ENCODE results near the gene TRPM2. TPM values are rescaled to one million over a fixed set of nuclear protein-coding genes. Genes with fewer than 3 reads are reported as not detected.
"Not testable (repeated sequence)": the region's sequence is repeated elsewhere in the genome, so short reads cannot be mapped to it uniquely, and the experiment has no call there.

The TRPM2 gene
- polyA plus RNA-seq, 1 donor, result 0.57 TPM

DNA sequence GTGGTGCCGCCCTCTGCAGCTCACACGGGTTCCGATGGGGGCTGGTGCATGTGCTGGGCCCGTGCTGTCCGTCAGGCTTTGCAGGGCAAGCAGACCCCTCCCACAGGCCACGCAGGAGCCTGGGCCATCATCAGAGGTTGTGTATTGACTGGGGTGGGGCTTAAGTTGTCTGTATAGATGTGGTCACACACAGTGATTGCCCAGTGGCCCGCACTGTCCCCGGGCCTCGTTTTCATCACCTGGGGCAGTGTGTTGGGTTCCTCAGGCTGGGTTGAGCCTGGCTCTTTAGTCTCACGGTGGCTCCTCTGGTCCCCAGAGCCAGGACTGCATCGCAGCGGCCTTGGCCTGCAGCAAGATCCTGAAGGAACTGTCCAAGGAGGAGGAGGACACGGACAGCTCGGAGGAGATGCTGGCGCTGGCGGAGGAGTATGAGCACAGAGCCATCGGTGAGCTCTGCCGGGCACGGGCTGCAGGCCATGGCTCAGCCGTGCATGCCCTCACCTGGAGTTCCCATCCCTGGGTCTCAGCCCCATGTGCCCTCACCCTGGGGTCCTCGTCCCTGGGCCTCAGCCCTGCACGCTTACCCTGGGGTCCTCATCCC, 44.1 kb downstream of the TRPM2 start:
- DNase-seq, result no peak

DNA sequence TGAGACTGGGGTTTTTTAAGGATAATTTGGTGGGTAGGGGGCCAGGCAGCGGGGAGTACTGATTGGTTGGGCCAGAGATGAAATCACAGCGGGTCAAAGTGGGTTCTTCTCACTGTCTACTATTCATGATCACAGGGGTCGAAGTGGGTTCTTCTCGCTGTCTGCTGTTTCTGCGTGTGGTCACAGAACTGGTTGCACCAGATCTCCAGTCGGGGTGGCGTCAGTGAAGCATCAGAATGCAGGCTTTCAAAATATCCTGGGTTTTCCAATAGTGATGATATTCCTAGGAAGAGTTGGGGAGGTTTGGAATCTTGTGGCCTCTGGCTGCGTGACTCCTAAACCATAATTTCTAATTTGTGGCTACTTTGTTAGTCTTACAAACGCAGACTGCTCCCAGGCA, 45.1 kb downstream of the TRPM2 start:
- no peak for DNase-seq

DNA sequence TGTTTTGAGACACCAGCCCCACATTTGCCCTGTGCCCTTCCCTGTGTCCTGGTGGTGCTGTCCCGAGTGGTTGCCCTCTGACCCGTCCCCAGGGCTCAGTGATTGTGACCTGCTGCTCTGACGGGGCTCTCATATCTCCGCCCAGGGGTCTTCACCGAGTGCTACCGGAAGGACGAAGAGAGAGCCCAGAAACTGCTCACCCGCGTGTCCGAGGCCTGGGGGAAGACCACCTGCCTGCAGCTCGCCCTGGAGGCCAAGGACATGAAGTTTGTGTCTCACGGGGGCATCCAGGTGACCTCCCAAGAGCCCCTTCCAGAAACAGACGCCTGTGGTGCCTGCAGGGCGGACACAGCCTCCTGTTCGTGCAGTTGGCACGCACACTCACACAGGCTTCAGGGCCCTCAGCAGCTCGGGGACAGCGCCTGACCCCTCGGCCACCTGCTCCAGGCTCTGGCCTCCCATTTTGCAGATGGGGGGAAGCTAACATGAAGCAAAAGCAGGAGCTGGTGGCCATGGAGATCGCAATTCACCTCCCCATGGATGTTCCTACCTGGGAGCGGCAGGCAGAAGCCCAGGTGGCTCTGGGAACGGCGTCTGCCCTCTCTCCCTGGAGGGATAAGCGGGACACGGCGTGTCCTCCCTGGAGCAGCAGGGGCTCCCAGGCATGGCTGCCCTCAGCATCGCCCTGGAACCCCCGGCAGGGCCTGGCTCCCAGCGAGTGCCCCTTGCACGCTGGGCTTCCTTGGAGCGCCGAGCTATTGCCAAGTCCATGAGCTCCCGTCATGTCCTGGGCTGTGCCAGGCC, 45.9 kb downstream of the TRPM2 start:
- no peak for DNase-seq

DNA sequence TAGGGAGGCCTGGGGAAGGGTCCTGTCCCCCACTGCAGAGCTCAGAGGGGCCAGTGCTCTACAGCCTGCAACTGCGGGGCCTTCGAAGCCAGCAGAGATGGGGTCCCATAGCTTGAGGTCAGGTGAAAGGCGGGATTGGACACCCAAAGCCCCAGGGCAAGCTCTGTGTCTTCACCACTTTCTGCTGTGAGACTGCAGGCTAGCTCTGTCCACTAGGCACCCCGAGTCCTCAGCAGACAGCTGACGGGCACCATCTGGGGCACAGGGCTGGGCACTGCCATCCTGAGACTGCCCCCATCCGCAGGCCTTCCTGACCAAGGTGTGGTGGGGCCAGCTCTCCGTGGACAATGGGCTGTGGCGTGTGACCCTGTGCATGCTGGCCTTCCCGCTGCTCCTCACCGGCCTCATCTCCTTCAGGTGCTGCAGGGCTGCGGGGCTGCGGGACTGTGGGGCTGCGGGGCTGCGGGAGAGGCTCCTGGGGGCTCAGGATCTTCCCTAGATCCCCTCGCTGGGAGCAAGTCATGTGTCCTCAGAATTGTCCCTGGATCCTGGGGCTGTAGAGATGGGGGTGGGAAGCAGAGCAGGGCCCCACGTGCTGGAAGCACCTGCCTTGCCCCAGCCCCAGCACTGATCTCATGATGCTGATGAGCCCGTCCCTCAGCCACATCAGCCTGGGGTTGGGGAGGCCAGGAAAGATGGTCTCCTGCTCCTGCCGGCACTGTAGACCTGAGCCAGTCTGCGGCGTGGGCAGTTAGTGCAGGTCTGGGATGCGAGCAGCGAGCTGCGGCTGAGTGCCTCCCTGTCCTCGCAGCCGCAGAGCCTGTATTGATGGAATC, 46.8 kb downstream of the TRPM2 start:
- DNase-seq, result no peak

DNA sequence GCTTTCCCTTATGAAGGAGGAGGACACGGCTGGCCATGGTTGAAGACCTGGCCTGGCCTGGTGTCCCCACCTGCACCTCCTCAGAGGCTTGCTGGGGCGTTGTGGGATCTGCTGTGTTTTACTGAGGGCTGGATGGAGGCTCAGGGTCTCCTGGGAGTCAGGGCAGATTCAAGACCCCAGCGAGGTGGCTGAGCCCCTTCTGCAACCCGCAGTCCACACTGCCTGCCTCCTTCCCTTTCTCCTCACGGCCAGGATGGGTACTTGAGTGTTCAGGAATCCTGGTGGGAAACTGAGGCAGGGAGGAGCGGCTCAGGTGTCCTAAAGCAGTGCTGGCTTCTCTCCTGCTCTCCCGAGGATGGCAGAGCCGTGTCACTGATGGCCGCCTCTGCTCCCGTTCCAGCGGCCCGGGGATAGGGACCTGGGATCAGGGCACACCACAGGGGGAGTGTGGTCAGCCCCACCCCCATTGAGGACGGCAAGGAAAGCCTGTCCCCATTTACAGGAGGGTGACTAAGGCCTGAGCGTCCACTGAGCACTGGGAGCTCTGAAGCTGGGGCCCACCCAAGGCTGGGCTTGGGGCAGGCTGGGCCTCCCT, 47.5 kb downstream of the TRPM2 start:
- no peak for DNase-seq

DNA sequence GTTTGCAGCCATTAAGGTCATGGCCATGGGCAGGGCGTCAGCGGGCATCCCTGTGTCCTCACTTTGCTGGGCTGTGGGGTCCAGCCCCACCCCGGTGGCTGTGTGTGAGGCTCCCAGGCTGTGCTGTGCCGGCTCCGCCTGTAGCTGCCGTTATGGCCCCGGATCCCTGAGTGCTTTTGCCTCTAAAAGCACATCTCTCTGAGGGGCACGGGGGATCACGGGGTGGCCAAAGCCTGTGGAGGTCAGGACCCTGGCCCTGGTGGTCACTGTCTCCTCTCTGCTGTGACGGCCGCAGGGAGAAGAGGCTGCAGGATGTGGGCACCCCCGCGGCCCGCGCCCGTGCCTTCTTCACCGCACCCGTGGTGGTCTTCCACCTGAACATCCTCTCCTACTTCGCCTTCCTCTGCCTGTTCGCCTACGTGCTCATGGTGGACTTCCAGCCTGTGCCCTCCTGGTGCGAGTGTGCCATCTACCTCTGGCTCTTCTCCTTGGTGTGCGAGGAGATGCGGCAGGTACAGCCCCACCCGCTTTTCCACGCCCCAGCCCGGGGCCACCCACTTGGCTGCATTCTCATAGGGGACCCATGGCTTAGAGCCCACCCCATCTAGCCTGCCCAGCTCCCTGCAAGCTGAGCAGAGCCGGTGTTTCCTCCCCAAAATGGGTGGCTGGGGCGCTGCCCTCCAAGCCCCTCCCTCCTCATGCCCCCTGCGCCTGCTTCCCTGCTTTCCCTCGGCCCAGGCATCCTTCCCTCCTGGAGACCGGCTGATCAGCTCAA, 48.2 kb downstream of the TRPM2 start:
- DNase-seq, result no peak

DNA sequence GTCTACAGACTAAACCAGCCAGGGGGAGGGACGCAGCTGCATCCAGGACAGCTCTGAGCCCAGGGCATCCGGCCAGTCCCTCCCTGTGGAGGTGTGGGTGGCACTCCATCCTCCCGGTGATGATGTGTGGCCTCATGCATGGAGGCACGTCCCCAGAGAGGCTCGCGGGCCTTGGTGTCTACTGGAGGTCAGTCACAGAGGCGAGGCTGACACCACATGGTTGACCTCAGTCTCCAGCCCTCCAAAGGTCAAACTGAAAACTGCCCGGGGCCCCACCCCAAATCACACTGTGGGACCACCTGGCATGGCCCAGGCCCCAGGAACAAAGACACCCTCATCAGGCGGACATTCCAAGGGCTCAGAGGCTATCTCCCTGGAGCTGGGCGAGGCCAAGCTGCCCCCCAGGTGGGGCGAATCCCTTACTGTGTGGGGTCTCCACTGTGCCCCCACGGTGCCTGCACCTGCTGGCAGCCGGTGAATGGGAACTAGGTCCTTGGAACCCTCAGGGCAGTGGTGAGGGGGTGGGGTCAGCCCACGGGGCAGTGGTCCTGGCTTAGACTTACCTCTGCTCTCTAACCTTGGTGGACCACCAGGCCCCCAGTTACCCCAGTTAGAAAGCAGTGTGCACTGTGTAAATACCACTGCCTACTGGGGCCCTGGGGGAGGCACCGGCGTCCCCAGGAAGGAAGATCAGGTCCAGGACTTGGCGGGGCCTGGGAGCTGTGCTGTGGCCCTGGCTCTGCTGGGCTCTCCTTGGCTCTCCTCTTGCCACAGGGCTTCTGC, 49.1 kb downstream of the TRPM2 start:
- no peak for DNase-seq

DNA sequence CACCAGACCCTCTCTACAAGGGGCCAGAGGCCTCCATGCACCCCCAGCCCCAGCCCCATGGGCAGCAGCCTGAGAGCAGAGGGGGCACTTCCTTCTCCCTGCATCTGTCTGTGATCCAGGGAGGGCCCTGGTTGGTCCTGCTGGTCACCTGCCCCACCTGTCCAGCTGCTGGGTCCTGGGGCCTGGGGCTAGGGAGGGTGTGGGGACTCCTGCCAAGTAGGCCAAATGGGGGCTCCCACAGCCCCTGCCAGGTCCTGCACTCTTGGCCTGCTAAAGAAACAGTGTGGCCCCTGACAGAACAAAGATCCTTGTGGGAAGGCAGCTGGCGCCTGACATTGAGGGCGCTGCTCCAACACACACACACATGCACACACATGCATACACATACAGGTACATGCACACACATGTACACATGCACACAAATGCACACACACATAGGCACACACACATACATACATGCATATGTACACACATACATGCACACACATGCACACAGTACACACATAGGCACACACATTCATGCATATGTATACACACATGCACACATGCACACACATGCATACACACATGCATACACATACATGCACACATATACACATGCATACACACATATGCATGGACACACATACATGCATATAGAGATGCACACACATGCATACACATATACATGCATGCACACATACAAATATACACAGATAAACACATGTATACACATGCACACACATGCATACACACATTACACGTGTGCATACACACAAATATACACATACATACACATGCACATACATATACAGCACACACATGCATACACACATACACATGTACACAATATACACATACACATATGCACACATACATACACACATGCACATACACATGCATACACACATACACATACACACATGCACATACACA, 49.9 kb downstream of the TRPM2 start:
- no peak for DNase-seq

DNA sequence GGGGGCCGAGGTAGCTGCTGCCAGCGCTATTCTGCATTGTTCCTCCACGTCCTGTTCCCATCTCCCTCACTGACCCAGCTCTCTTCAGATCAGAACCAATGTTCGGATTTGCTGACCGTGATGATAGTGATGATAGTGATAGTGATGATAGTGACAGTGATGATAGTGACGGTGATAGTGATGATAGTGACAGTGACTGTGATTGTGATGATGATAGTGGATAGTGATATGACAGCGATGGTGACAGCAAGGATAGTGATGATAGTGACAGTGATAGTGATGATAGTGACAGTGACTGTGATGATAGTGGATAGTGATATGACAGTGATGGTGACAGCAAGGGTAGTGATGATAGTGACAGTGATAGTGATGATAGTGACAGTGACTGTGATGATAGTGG, 51.1 kb downstream of the TRPM2 start:
- DNase-seq, result not testable (repeated sequence)

DNA sequence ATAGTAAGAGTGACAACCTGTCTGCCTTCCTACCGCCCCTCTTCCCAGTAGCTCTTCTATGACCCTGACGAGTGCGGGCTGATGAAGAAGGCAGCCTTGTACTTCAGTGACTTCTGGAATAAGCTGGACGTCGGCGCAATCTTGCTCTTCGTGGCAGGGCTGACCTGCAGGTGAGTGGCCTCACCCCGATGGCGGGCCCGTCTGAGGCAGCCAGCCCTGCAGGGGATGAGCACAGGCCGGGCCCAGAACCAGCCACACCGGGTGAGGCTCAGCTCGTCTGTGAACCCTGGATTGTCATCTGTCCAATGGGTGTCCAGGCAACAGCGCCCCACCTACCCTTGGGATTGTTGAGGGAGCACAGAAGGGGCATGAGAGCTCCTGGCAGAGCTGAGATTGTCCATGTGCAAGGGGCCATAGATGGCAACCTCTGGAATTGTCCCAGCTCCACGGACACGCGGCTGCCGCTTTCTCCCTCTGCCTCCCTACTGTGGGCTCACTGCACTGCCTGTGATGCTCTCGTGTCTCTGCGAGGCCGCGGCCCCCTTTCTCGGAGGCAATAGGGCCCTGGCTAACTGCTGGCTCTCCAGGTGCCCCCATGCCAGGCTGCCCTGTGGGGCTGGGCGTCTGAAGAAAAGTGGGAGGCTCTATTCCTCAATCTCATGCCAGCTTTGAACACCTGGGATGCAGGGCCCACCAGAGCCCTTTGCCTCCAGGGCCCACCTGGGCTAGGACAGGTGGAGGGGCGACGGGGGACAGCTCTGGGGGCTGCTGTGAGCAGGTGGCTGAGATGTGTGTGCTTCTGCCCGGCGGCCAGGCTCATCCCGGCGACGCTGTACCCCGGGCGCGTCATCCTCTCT, 51.9 kb downstream of the TRPM2 start:
- DNase-seq, result no peak

DNA sequence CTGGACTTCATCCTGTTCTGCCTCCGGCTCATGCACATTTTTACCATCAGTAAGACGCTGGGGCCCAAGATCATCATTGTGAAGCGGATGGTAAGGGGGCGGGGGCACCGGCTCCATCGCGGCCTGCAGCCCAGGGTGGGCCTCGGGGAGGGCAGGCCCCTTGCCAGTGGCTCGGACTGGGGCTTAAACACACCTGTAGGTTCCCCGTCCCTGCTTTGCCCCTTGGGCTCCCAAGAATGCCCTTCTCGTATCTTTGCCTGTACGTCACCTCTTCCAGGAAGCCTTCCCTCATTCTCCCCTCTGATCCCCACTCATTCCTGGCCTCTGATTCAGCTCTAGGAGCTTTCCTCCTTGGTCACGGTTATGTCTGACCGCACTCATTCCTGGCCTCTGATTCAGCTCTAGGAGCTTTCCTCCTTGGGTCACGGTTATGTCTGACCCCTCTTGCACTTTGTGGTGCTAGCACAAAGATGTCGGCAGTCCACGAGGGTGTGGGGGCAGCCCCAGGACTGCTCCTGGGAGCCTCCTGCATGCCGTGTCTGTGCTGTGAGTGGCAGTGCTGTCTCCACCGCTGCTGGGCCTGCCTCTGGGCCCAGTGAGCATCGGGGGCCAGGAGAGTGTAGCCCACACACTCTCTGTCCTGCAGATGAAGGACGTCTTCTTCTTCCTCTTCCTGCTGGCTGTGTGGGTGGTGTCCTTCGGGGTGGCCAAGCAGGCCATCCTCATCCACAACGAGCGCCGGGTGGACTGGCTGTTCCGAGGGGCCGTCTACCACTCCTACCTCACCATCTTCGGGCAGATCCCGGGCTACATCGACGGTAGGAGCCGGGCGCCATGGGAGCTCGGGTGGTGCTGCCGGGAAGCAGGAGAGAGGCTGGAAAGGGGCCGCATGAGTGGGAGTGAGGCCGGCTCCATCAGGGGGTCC, 52.8 kb downstream of the TRPM2 start:
- DNase-seq, result no peak

DNA sequence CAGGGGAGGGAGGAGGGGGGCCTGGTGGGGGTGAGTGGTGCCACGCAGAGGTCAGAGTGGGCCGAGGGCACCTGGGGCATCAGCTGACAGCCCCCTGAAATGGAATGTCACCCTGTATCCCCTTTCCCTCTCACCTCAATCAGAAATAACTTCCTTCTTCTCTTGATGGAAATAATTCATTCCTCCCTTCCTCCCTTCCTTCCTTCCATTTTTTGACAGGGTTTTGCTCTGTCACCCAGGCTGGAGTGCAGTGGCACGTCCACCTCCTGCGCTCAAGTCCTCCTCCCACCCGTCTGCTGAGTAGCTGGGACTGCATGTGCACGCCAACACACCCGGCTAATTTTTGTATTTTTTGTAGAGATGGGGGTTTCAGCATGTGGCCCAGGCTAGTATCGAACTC, 53.5 kb downstream of the TRPM2 start:
- no peak for DNase-seq

DNA sequence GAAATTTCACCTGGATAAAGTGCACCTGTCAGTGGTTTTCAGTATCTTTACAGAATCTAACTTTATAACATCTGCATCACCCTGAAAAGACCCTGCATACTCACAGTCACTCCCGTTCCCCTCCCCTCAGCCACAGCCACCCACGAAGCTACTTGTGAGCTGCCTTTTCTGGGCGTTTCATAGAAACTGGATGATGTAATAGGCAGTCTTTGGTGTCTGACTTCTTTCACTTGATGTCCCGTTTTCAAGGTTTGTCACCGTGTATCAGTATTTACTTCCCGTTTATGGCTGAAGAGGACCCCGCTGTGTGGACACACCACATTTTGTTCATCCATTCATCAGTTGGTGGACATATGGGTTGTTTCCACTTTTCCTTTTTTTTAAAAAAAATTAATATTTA, 54.1 kb downstream of the TRPM2 start:
- no peak for DNase-seq

DNA sequence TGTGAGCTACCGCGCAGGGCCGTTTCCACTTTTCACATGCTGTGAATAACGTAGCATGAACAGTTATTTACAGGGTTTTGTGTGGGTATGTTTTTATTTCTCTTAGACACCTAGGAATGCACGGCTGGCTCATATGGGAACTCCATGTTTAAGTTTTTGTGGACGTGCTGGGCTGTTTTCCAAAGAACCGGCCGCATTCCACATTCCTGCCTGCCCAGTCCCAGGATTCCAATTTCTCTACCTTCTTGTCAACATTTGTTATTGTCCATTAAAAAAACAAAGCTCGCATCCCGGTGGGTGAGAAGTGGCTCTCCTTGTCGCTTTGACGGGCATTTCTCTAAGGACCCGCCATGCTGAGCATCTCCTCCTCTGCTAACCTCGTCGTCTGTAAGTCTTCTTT, 54.8 kb downstream of the TRPM2 start:
- DNase-seq, result no peak

DNA sequence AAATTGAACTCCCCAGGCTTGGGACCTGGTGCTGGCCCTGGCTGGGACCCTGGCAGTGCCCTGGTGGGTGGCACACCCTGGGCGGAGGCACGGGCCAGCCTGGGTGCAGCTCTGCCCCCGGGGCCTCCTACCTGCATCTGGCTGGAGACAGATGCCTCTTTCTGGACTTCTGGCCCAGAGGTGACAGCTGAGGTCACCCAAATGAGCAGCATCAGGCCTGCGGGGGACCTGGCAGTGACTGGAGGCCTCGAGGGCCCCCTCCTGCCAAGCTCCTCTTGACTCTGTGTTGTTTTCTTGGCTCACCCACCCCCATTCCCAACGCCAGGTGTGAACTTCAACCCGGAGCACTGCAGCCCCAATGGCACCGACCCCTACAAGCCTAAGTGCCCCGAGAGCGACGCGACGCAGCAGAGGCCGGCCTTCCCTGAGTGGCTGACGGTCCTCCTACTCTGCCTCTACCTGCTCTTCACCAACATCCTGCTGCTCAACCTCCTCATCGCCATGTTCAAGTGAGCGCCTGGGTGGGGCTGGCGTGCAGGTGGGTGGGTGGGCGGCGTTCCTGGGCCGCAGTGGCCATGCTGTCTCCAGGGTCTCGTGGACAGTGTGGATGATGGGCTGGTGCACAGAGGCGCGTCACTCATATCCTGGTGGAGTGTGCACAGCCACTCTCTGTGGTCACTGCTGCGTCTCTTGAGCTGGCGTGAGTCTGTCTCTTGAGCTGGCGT, 60.3 kb downstream of the TRPM2 start:
- no peak for DNase-seq

DNA sequence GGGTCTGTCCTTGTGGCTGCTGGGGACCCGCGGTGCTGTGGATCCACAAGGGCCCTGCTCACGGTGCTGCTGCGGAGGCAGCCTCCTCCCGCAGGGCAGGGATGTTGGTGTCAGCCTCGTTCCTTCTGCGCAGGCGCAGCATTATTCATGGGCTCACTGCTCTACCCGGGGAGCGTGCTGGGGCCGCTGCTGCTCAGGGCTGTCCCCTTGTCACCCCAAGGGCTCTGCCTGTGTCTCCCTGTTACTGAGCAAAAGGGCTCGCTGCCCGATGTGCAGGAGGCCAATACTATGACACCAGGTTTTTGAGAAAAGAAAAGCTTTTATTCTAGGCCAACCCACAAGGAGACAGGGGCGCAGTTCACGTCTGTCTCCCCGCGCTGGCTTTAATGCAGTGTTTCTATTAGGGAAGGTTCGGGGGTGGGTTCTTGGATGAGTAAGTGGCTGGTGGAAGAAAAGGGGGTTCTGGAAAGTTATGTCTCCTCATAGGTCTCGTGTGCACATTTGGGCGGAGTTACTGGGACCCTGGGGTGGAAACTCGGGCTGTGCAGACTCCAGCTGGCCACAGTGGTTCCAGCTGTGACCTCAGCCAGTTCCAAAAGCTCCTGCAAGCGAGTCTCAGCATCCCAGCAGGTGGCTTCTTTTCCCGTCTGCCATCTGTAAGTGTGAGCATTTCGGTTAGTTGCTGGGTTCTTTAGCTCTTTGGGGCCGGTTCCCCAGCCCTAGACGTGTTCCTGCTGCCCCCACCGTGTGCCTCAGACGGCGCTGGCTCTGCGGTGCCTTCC, 61.1 kb downstream of the TRPM2 start:
- DNase-seq, result no peak
